Germinal center (tissue), 1 donor: ENCODE data around the gene SAMD9L.
A peak's percentile ranks its signal among the peaks of the same experiment; 100 is the strongest.
"Not testable (repeated sequence)": the region's sequence is repeated elsewhere in the genome, so short reads cannot be mapped to it uniquely, and the experiment has no call there.

Experiments used
- DNase-seq: peaks from one replicate; pipeline ENCODE4 v3.0.0; 2012; ENCODE audit warnings: mixed read lengths, low spot score

Gene SAMD9L

GRCh38 chr7:93146036-93146435, 2.1 kb downstream of the SAMD9L start:
- DNase-seq: no peak

- peak; percentile 44 for DNase-seq
Observed at GRCh38 chr7:93145354-93145753, 2.8 kb downstream of the SAMD9L start.

- DNase-seq: no peak
Observed at GRCh38 chr7:93142127-93142526, 6.1 kb downstream of the SAMD9L start.

GRCh38 chr7:93140582-93141191, 7.5 kb downstream of the SAMD9L start:
- no peak for DNase-seq

- DNase-seq: no peak
Observed at GRCh38 chr7:93138576-93138975, 9.6 kb downstream of the SAMD9L start.

GRCh38 chr7:93133005-93133404, 15.2 kb downstream of the SAMD9L start:
- DNase-seq: no peak

GRCh38 chr7:93132216-93132615, 16.0 kb downstream of the SAMD9L start:
- DNase-seq: no peak

- not testable (repeated sequence) for DNase-seq
Observed at GRCh38 chr7:93126954-93127353, 21.2 kb downstream of the SAMD9L start.

- not testable (repeated sequence) for DNase-seq
Observed at GRCh38 chr7:93123532-93123931, 24.7 kb downstream of the SAMD9L start.

GRCh38 chr7:93120592-93121549, 27.3 kb downstream of the SAMD9L start:
- DNase-seq: no peak

GRCh38 chr7:93119191-93119905, 28.8 kb downstream of the SAMD9L start:
- no peak for DNase-seq

GRCh38 chr7:93117852-93118530, 30.2 kb downstream of the SAMD9L start, which contains the start of gene SAMD9:
Gene SAMD9 (minus strand): TSS chr7:93117979. CDS start chr7:93106097, 11,882 bp downstream.
- peak; percentile 84 for DNase-seq

- no peak for DNase-seq
Observed at GRCh38 chr7:93117327-93117726, 30.9 kb downstream of the SAMD9L start.

GRCh38 chr7:93115796-93116195, 32.4 kb downstream of the SAMD9L start:
- DNase-seq: no peak

- no peak for DNase-seq
Observed at GRCh38 chr7:93108003-93108402, 40.2 kb downstream of the SAMD9L start.

- DNase-seq: no peak
Observed at GRCh38 chr7:93097388-93097787, 50.8 kb downstream of the SAMD9L start.

GRCh38 chr7:93092757-93093370, 55.3 kb downstream of the SAMD9L start:
- DNase-seq: no peak
